GM18873 (cell line): ENCODE data around the gene ADH5.
"Not testable (repeated sequence)": the region's sequence is repeated elsewhere in the genome, so short reads cannot be mapped to it uniquely, and the experiment has no call there.

Experiments
- ATAC-seq: cut with Tn5 transposase; IDR thresholded peaks from one replicate; pipeline ENCODE4 v1.9.1; 2021; ENCODE audit warnings: mild to moderate bottlenecking, moderate library complexity, moderate number of reproducible peaks; ENCODE audit not compliant: unreplicated experiment, low FRiP score

ADH5 gene

DNA sequence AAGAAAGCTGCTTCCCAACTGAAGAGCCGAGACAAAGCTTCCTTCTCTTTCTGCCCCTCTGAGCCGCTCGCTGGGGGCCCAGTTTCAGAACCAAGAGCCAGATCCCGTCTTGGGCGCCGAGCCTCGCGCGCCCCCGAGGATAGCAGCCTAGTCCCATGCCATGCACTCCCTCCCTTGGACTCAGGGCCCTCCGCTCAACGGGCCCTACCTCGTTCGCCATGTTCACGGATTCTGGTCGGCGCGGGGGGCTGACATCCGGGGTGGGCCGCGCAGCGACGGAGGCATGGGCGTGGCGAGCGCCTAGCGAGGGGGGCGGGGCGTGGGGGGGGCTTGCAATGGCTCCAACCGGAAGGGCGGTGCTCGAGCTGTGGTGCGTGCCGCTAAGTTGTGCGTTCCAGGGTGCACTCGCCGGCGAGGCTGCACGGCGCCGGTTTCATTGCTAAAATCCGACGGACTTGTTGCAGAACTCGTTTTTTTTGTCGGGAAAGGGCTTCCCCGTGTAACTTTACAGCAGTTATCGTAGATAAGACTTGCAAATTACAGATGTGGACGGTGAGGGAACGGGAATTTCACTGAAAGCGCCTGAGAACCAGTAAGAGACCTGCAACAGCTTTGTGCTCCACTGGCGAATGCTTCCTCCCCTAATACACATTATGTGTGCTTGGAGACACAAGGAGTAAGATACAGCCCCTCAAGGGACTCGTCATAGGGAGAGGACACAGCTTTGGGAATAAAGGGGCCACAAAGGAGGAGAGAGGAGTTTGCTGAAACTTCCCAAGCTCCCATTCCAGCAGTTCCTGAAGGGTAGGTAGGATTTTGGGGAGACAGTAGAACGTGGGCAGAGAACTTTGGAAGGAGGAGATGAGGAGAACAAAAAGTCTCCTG, at the start of gene ADH5:
ADH5 (minus strand) TSS at position 308 of the 885 bp plus-strand sequence; CDS start at position 220, 88 bp downstream.
- ATAC-seq: peak; percentile 81

DNA sequence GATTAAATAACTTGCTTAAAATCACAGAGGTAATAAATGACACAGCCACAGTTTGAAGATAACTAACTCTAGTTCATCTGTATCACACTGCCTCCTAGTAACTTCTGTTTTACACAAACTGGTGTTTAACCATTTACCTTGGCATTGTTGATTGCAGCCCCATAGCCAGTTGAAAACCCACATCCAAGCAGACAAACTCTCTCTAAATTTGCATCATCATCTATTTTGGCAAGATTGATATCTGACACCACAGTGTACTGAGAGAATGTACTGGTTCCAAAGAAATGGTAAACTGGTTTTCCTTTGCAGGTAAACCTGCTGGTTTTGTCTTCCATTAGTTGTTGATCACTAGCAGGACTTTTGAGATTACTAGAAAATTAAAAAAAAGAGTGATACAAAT, 47.7 kb upstream of the ADH5 start:
- no peak for ATAC-seq

DNA sequence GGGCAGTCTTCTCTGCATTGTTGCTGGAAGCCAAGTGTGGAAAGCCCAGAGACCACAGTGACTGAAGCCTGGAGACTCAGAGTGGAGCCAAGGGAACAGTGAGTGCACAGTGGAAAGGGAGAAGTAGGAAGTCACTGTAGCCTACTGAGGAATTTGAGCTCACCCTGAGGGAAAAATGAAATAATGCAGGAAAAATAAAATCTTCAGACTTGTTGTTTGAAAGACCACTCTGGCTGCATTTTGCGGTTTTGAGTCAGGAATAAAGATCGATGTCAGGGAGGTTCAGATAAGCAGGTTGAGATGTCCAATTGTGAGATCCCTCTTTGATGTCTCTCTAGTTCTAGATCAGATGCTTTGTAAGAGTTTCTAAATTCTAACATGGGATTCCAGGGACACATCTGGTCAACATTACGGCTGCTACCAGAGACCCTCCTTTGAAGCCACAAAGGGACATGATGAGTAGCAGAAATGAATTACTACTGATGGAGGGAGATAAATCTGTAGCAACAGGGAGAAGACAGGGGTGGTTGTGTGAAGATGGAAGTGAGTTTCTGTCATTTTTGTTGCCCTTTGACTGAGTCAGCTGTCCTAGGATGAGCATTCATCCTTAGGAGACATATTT, 47.1 kb upstream of the ADH5 start:
- no peak for ATAC-seq

DNA sequence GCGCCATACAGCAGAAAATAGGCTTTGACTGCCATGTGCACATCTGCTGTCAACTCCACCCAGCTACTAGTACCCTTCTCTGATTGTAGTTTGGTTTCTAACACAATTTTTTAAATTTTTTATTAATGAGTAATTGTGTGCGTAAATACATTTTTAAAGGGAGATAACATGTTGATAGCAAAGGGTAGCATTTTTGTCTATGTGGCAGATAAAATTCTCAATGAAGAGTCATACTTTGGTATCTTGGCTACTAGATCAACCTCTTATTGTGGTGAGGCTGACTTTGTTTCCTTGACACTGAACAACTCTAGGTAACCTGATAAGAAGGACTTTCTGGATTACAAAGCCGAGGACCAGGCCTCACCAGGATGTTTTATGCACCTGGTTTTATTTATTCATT, 46.0 kb upstream of the ADH5 start:
- no peak for ATAC-seq

DNA sequence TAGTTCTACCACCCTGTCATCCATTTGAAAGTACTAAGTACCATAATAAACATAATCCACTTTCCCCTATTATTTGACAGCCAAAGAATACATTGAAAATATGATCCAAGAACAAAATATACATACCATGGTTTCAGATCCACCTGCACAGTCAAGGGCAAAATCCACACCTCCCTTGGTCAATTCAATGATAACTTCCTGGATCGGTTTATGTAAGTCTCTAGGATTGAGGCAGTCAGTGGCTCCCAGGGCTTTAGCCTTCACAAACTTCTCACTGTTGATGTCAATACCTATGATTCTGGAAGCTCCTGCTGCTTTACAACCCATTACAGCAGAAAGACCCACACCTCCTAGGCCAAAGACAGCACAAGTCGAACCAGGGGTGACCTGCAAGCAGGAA, 42.8 kb upstream of the ADH5 start:
- ATAC-seq: no peak

DNA sequence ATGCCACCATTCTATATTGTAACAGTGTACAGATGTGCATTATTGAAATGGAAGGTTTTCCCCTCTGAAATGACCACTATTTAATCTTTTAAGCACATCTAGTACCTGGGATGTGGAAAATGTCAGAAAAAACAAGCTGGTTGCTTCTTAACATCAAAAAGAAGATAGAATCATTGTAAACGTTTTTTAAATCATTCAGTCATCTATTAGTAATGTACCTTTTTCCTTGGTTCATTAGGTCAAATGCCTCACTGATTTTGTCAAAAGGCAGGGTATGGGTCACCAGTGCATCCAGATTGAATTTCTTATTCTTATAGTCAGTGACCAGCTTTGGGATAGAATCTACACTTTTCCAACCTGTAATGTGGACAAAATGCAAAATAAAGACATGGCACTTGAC, 37.8 kb upstream of the ADH5 start:
- ATAC-seq: no peak

DNA sequence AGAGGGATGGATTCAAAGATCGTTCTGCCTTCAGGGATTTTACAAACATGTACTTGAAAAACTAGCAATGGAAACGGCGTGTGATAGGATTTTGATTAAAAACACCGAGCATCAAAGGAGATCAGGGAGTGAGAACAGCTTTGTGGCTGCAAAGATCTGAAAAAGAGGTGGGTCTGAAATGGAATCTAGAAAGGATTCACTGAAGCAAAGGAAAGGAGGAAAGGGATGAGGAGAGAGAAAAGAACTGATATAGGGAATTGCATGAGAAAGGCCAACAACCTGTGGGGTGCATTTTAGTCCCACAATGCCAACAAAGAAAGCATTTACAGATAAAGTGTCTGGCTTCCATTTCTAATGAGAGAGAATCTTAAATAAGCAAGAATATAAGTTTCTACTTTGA, 32.4 kb upstream of the ADH5 start:
- ATAC-seq: no peak

DNA sequence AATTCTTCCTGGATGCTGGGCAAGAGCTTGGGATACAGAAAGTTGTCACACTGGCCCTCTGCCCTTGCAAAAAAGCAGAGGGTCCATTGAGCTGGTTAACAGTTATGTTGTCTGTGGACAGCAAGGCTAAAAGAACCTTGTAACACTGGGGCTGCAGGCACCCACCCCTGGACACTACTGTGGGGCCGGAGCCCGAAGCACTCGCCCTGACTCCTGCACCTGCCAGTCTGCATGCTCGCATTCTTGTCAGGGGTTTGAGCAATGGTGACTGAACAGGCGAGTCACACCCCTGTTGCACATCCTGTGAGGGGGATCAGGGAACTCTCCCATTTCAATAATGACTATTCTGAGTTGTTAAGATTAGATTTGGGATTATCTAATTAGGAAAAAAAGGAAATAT, 31.9 kb upstream of the ADH5 start:
- ATAC-seq: no peak

DNA sequence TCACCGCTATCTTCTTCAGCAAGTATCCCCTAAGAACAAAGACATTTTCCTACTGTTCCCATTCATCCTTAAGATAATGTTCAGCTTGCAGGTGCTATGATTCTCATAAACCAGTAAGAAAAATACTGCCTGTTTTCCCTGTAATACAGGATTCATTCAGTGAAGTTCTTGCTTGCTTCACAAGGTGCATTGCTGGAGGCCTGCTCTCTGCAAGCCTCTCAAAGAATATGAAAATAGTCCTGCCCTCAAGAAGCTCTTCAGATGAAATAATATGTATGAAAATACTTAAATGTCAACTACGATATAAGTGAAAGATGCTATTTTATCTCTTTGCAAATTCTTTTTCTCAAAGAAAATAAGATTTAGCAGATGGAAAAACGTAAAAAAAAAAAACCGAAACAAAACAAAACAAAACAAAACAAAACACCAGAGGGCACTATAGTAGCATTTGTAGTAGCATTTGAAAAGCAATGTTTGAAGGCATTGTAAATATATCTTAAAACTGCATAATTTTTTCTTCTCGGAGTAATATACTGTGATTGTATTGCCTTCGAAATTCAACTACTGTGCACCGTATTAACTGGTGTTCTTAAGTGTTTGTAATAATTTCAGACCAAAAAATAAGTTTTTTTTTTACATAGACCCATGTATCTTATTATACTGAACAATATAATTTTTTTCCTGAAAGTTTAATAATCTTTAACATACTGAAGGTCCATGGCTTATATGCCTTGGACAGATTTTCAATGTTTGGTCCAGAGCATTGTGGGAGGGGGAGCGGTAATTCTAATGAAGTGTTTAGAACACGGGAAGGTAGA, 29.5 kb upstream of the ADH5 start:
- no peak for ATAC-seq

DNA sequence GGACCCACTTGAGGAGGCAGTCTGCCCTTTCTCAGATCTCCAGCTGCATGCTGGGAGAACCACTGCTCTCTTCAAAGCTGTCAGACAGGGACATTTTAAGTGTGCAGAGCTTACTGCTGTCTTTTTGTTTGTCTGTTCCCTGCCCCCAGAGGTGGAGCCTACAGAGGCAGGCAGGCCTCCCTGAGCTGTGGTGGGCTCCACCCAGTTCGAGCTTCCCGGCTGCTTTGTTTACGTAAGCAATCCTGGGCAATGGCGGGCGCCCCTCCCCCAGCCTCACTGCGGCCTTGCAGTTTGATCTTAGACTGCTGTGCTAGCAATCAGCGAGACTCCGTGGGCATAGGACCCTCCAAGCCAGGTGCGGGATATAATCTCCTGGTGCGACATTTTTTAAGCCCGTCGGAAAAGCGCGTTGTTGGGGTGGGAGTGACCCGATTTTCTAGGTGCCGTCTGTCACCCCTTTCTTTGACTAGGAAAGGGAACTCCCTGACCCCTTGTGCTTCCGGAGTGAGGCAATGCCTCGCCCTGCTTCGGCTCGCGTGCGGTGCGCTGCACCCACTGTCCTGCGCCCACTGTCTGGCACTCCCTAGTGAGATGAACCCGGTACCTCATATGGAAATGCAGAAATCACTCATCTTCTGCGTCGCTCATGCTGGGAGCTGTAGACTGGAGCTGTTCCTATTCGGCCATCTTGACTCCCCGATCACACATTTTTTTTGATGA, 28.7 kb upstream of the ADH5 start:
- ATAC-seq: not testable (repeated sequence)

DNA sequence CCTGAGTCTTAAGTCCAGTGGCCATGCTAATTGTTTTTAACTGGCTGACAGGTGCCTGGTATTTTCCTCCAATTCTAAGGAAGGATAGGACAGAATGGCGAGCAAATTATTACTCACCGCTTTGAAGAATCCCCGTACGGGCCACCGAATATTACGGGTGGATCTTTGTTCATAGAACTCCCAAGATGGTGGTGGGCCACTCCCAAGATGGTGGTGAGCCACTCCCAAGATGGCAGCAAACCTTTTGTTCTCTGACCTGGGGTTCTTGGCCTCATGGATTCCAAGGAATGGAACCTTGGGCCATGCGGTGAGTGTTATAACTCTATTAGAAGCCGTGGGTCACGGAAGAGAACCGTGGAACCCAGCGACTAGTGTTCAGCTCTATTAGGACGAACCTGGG, 20.7 kb upstream of the ADH5 start:
- not testable (repeated sequence) for ATAC-seq

DNA sequence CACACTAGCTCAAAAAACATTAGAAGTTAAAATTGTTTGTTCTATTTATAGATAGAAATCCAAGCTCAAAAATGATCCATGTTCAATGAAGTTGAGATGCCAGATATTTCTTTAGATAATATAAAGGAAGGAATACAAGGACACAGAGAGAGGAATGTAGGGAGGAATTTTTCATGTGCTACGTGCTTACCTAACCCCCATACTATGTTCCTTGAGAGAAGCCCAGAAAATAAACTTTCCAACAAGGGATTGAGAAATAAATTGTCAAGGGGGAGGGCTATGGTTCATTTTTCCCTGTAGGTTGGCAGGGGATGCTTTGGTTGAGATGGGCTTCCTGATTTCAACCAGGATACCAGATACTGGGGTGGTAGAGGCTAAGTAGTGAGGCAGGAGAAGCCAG, 15.6 kb upstream of the ADH5 start:
- no peak for ATAC-seq

DNA sequence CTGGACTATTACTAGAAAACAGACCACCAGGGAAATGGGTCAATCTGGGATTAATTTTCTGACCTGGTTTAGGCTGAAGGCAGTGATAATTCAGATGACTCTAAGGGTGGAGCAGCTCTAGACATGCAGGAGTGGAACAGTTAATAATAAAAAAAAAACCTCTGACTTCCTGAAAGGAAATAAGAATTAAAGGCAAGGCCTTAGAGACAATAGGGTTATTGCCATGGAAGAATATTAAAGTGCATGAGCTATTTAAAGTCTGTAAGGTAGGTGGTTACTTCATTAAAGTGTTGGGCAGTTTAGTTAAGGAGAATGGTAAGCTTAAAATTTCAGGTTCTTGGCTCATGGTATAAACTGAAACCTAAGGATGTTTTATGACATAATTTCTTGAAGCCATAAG, 14.6 kb upstream of the ADH5 start:
- no peak for ATAC-seq

DNA sequence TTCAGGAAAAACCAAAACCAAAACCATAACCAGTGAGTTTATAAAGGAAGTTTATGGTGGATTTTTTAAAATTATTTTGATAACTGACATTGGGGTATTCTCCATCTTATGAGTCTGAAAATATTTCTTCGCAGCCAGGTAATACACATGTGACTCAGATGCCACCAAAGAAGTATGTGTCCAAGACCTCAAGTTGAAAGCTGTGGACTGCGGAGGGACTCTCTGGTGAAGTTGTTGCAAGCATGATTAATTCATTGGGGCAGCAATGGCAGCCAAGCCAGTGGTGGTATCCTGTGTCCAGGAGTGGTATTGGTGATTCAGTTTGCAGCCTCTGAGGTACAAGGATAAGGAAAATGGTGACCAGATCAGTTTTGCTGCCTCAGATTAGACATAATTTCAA, 14.0 kb upstream of the ADH5 start:
- no peak for ATAC-seq

DNA sequence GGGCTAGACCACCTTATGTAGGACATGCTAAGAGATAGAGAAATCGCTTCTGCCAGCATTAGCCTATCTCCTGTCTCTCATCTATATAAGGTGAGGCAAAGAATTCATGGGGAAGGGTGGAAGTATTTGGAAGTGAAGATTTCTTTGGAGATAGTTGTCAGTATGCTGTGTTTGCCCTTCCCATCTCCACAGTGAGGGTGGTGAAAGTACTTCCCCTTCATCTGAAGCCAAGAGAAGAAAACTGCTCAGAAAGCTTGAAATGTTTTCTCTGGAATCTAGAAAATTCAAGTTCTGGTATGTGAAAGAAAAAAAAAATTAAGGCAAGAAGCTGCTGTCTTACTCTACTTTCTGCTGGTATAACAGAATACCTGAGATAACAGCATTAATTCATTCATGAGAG, 12.3 kb upstream of the ADH5 start:
- no peak for ATAC-seq

DNA sequence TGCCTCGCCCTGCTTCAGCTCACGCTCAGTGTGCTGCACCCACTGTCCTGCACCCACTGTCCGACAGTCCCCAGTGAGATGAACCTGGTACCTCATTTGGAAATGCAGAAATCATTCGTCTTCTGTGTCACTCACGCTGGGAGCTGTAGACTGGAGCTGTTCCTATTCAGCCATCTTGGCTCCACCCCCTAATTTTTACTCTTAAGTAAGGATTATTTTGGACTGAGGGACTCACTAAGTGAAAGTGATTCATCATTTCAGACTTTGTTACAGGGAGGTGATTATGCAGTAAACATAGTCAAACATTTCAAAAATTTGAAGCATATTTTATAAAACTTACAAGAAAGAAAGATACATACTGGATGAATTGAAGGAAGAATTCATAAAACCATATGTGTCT, 11.2 kb upstream of the ADH5 start:
- ATAC-seq: not testable (repeated sequence)

DNA sequence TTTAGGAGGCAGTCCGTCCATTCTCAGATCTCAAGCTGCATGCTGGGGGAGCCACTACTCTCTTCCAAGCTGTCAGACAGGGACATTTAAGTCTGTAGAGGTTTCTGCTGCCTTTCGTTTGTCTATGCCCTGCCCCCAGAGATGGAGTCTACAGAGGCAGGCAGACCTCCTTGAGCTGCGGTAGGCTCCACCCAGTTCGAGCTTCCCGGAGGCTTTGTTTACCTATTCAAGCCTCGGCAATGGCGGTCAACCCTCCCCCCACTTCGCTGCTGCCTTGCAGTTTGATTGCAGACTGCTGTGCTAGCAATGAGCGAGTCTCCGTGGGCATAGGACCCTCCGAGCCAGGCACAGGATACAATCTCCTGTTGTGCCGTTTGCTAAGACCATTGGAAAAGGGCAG, 10.7 kb upstream of the ADH5 start:
- ATAC-seq: no peak

DNA sequence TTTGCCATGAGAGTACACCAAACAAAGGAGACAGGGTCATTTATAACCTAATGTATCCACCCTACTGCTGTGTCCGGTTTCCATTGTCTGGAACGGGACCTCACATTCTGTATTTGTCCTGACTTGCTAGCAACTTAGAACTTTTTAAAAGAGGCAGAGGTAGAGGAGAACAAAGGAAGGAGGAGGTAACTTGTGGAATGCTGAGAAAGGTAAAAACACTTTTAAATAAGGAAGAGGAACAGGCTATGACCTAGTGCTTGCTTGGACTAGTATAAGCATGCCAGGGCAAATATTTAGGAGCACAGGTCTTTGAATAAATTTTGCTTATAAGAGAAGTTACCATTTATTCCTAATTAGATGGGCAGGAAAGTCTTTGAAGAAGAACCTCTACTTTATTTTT, 3.3 kb upstream of the ADH5 start:
- ATAC-seq: not testable (repeated sequence)

DNA sequence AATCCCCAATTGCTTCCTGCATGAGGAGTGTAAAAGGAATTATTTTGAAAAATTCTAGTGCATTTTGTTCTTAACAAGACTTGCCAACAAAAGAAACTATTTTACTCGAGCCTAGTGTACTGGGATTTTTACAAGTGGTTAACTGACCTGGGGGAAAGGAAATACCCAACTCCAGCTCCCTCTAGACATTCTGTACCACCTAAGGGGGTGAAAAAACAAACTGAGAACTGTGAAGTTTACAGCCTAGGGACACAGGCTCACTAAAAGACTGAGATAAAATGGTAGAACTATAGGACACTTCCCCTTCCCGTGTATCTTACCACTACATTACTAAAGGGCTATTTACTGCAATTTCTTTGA, 2.6 kb upstream of the ADH5 start:
- ATAC-seq: no peak

DNA sequence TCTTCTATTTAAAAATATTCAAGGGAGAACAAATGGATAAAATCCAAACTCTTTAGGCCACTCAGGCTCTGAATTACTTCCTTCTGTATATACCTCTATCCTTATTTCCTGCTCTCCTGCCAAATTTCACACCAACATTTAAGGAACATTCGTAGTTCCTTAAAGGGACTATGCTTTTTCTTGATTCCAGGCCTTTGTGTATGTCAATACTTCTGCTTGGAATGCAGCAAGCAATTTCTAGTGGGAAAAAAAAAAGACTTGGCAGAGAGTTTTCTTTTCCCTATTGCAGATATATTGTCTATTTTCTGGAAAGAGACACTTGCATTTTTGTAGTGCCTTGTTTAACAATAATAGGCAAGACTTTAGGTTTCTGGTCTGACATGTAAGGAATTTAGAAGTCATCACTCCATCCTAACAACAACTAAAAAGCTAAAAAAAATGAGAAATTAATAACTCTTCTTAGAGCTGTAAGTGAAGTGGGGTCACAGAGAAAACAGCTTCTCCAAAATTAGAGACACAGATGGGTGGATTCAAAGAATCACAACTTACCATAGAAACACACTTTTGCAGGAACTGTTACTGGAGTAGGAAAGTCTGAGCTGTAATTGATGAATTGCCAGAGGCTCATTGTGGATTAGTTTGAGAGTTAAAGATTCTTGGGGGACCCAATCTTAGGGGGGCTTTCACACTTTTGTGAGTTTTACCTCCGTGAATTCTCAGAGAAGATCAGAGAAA, 2.1 kb upstream of the ADH5 start:
- ATAC-seq: no peak
